A549 (cell line): ENCODE data around the gene JAZF1. TPM values are rescaled to one million over a fixed set of nuclear protein-coding genes. Genes with fewer than 3 reads are reported as not detected.

Experiments used
- ATAC-seq, 2 experiments: fragments of 200-7000 bp in 1 of 2; fragments of >200 bp in 1 of 2; cut with Nextera tagmentation in 1 of 2; cut with Tn5 transposase in 1 of 2; 3 replicates each; pipeline versions ENCODE4 v1.8.0 to v1.9.1; 2018 to 2020; ENCODE audit warnings: mild to moderate bottlenecking in 1 of 2, moderate library complexity in 1 of 2
- CTCF ChIA-PET: fragments of 300-600 bp; sonication (Branson Sonifier 250); formaldehyde crosslinking; extraction: SDS; loops from one replicate; lab custom pipeline; 2021; ENCODE audit warnings: antibody characterized with exemption, inconsistent platforms; lab: Yijun Ruan, JAX
- POLR2A ChIA-PET: fragments of 350-600 bp; formaldehyde crosslinking; extraction: SDS; loops from one replicate; lab custom pipeline; 2021; ENCODE audit warnings: antibody characterized with exemption, inconsistent platforms; lab: Yijun Ruan, JAX
- DNase-seq, 2 experiments: peaks; one replicate each; pipeline versions ENCODE4 v3.0.0 to v3.0.0-alpha.2; 2011 to 2016; ENCODE audit warnings: low read depth in 1 of 2, low spot score in 1 of 2
- FAIRE-seq: peaks from 2 replicates; lab custom pipeline; 2011; peaks lifted over from hg19 to GRCh38; lab: Jason Lieb, UNC
- H3K27ac ChIP-seq, 2 experiments: fragments of >200 bp; sonication (Bioruptor Twin); formaldehyde crosslinking; 3 replicates each; pipeline ENCODE4 v1.5.1; 2016 to 2017
- H3K4me1 ChIP-seq: fragments of >200 bp; sonication (Bioruptor Twin); formaldehyde crosslinking; 3 replicates; pipeline ENCODE4 v1.6.1; 2016
- H3K4me2 ChIP-seq: fragments of >200 bp; sonication (Bioruptor Twin); formaldehyde crosslinking; 3 replicates; pipeline ENCODE4 v1.6.1; 2016
- H3K4me3 ChIP-seq: fragments of >200 bp; sonication (Bioruptor Twin); formaldehyde crosslinking; 3 replicates; pipeline ENCODE4 v1.5.1; 2016
- H3K9me3 ChIP-seq: fragments of >200 bp; sonication (Bioruptor Twin); formaldehyde crosslinking; 3 replicates; pipeline ENCODE4 v1.6.1; 2016
- BHLHE40 ChIP-seq: IDR thresholded peaks from 2 replicates; pipeline ENCODE4 v1.6.1; 2012; ENCODE audit warnings: low read depth, low read length, inconsistent platforms
- EHMT2 ChIP-seq: fragments of 200-600 bp; sonication (generic); IDR thresholded peaks from 2 replicates; pipeline ENCODE4 v1.6.1; 2016; ENCODE audit warnings: antibody characterized with exemption, low read depth, mild to moderate bottlenecking, moderate library complexity
- ELK1 ChIP-seq: fragments of 150-350 bp; IDR thresholded peaks from 2 replicates; pipeline ENCODE4 v1.6.1; 2014; ENCODE audit warnings: low read depth, mild to moderate bottlenecking, low read length
- HEYL ChIP-seq: fragments of 250-450 bp; sonication (Bioruptor Pico); IDR thresholded peaks from 2 replicates; pipeline ENCODE4 v1.8.0; 2021; ENCODE audit warnings: mild to moderate bottlenecking, moderate library complexity
- HMGXB4 ChIP-seq: fragments of 250-450 bp; sonication (Bioruptor Pico); IDR thresholded peaks from 2 replicates; pipeline ENCODE4 v1.5.0; 2021; ENCODE audit warnings: mild to moderate bottlenecking, moderate library complexity, borderline replicate concordance
- HOXA7 ChIP-seq: fragments of 250-450 bp; sonication (Bioruptor Pico); IDR thresholded peaks from 2 replicates; pipeline ENCODE4 v1.5.0; 2020; ENCODE audit warnings: mild to moderate bottlenecking, moderate library complexity
- HOXB5 ChIP-seq: fragments of 250-450 bp; sonication (Bioruptor Pico); IDR thresholded peaks from 2 replicates; pipeline ENCODE4 v1.5.0; 2020; ENCODE audit warnings: mild to moderate bottlenecking, moderate library complexity
- KDM1A ChIP-seq: fragments of 200-600 bp; sonication (generic); IDR thresholded peaks from 2 replicates; pipeline ENCODE4 v1.6.1; 2016; ENCODE audit warnings: low read depth, mild to moderate bottlenecking
- KDM5A ChIP-seq: fragments of 200-600 bp; sonication (generic); IDR thresholded peaks from 2 replicates; pipeline ENCODE4 v1.6.1; 2016; ENCODE audit warnings: antibody characterized with exemption, mild to moderate bottlenecking
- MAFK ChIP-seq: fragments of 450-650 bp; IDR thresholded peaks from 2 replicates; pipeline ENCODE4 v1.6.1; 2014; ENCODE audit not compliant: partially characterized antibody
- MAZ ChIP-seq: fragments of 150-350 bp; IDR thresholded peaks from 2 replicates; pipeline ENCODE4 v1.6.1; 2014; ENCODE audit warnings: antibody characterized with exemption, low read depth, low read length, borderline replicate concordance
- NFE2L2 ChIP-seq: fragments of 150-350 bp; conservative IDR thresholded peaks from 2 replicates; pipeline ENCODE4 v1.6.1; 2014; ENCODE audit warnings: low read length
- NPAS2 ChIP-seq: fragments of 250-450 bp; sonication (Bioruptor Pico); IDR thresholded peaks from 2 replicates; pipeline ENCODE4 v1.8.0; 2022; ENCODE audit warnings: mild to moderate bottlenecking, moderate library complexity, borderline replicate concordance
- NR3C1 ChIP-seq: fragments of >200 bp; sonication (Bioruptor Twin); formaldehyde crosslinking; IDR thresholded peaks from 3 replicates; pipeline ENCODE4 v1.6.1; 2017
- PHF8 ChIP-seq: fragments of 200-600 bp; sonication (generic); IDR thresholded peaks from 2 replicates; pipeline ENCODE4 v1.6.1; 2016; ENCODE audit warnings: low read depth, mild to moderate bottlenecking, antibody characterized with exemption, moderate library complexity, borderline replicate concordance
- SREBF2 ChIP-seq: fragments of 450-650 bp; IDR thresholded peaks from 2 replicates; pipeline ENCODE4 v1.6.1; 2014; ENCODE audit warnings: mild to moderate bottlenecking, moderate library complexity
- TP53 ChIP-seq: fragments of 250-450 bp; sonication (Bioruptor Pico); IDR thresholded peaks from 2 replicates; pipeline ENCODE4 v1.5.0; 2021; ENCODE audit warnings: mild to moderate bottlenecking, moderate library complexity
- USF2 ChIP-seq: fragments of 450-650 bp; IDR thresholded peaks from 2 replicates; pipeline ENCODE4 v1.6.1; 2014; ENCODE audit warnings: antibody characterized with exemption
- ZSCAN20 ChIP-seq: fragments of 250-450 bp; sonication (Bioruptor Pico); IDR thresholded peaks from 2 replicates; pipeline ENCODE4 v1.8.0; 2022; ENCODE audit warnings: mild to moderate bottlenecking, moderate library complexity
- WGBS: methylation state at CpG from one replicate; pipeline ENCODE4 v1.1.6; 2017; ENCODE audit errors: missing lambda C conversion rate; 5-methylcytosine and 5-hydroxymethylcytosine counted together
- polyA plus RNA-seq, 4 experiments: library from polyadenylated mRNA; depleted of rRNA in 3 of 4; stranded (reverse); fragments of >200 nt; fragmentation: RNase III in 1 of 4; extraction: RNeasy Plus Mini Kit Qiagen cat#74134 plus additional on column Dnase treatment in 1 of 4; gene quantifications; 2 replicates in 3 of 4; 3 replicates in 1 of 4; pipeline ENCODE4 v1.2.3, GENCODE V29; 2011 to 2017

Gene JAZF1
- polyA plus RNA-seq, 2 of the 4 experiments (the other 2 are of a cell fraction), result 1.9 to 2.8 TPM

GRCh38 chr7:28180031-28180363, 598 bp downstream of the JAZF1 start:
- no peaks in the 10 kb centered on the region for H3K9me3 ChIP-seq
- peaks cover 9% of the 10 kb centered on the region for H3K4me1 ChIP-seq
- H3K27ac ChIP-seq, result peak overlapping the region; percentile 81 to 98
- no CpG with 5 or more reads among the region's 55 CpGs for WGBS
- FAIRE-seq (no peak), DNase-seq (no peak), ATAC-seq (peak in 1 of 2 experiments; percentile 49; a peak in 3 of 6 replicates)
- ChIA-PET POLR2A (no interaction called here), CTCF (no interaction called here)
- no peak for TF ChIP-seq HOXB5
- H3K4me2 ChIP-seq, result peak overlapping the region; percentile 91
- H3K4me3 ChIP-seq, result peak overlapping the region; percentile 85

- H3K4me3 ChIP-seq, result peak overlapping the region; percentile 85
- H3K27ac ChIP-seq, result peak overlapping the region; percentile 81 to 98
- peak overlapping the region; percentile 91 for H3K4me2 ChIP-seq
- FAIRE-seq, result no peak
- 24% methylated on average over 25 of the region's 96 CpGs for WGBS
- peak; percentile 74 to 80 for ATAC-seq
- no peak for TF ChIP-seq USF2
- TF ChIP-seq MAZ, result peak; percentile 67; the same call in 1 of the 2 replicates
- peak; percentile 66 for TF ChIP-seq PHF8
- H3K9me3 ChIP-seq, result no peaks in the 10 kb centered on the region
- H3K4me1 ChIP-seq, result peaks cover 9% of the 10 kb centered on the region
- ChIA-PET POLR2A (no interaction called here), CTCF (interaction anchor here (1.9 kb wide), 1 partner anchor 10 kb away, joined by 4 read pairs; no protein-coding TSS in a partner anchor)
- peak; percentile 53 to 59 for DNase-seq
Observed at GRCh38 chr7:28179120-28180030, 1.2 kb downstream of the JAZF1 start.

GRCh38 chr7:28178599-28178998, 2.0 kb downstream of the JAZF1 start:
- Histone ChIP-seq H3K4me2 (peak overlapping the region; percentile 91), H3K9me3 (no peaks in the 10 kb centered on the region), H3K27ac (peak overlapping the region in 1 of 2 experiments; percentile 98; a peak in 4 of 6 replicates), H3K4me1 (peaks cover 9% of the 10 kb centered on the region), H3K4me3 (peak overlapping the region; percentile 85)
- FAIRE-seq (no peak), ATAC-seq (no peak), DNase-seq (no peak)
- ChIA-PET CTCF (interaction anchor here (0.8 to 1.9 kb wide), 2 partner anchors 9 to 13 kb away, joined by 3 to 4 read pairs; no protein-coding TSS in a partner anchor), POLR2A (interaction anchor here (0.7 kb wide), 1 partner anchor 41 kb away, joined by 4 read pairs; no protein-coding TSS in a partner anchor)
- TF ChIP-seq ELK1 (no peak), SREBF2 (no peak), ZSCAN20 (no peak), KDM1A (no peak), MAFK (no peak), NFE2L2 (no peak), NR3C1 (no peak), NPAS2 (CRISPR knock-in tag) (no peak), TP53 (CRISPR knock-in tag) (no peak), HOXA7 (CRISPR knock-in tag) (no peak), EHMT2 (no peak), KDM5A (no peak), HMGXB4 (CRISPR knock-in tag) (no peak), BHLHE40 (no peak), HEYL (CRISPR knock-in tag) (no peak)
- WGBS, result 67% methylated on average over 5 of the region's 5 CpGs
